HG03439 (cell line): ENCODE results near the gene CELF2.

Experiments
- ATAC-seq: cut with Tn5 transposase; IDR thresholded peaks from one replicate; pipeline ENCODE4 v1.9.1; 2021; ENCODE audit warnings: mild to moderate bottlenecking, moderate library complexity; ENCODE audit not compliant: unreplicated experiment

Gene CELF2

DNA sequence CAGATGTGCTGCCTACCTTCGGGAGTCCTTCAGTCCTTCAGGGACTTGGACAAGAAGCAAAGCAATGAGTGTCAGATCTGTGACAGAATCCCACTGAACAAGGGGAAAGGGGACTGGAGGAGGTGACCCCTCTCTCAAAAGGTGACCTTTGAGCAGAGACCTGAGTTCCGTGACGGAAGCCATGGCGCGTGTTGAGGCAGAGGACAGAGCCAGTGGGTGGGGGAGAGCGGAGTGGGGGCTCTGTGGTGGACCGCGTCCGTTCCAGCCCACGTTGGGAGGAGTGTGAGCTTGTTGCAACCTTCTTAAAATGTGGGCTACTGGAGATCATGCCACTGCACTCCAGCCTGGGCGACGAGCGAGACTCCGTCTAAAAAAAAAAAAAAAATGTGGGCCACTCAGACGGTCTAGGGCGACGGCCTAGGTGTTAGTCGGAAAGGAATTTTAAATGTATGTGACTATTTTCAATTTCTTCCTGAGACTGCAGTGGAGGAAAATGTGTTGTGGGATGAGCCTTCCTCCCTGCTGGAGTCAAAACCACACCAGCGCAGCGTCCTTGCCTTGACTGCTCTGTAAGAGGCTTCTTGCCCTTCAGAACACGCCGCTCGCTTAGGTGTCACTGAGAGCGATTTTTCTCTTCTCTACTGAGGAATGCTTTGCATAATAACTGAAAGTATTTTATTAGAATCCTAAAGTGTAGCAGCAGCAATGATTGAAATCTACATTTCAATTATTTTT is 272.7 kb downstream of the CELF2 start:
- no peak for ATAC-seq

DNA sequence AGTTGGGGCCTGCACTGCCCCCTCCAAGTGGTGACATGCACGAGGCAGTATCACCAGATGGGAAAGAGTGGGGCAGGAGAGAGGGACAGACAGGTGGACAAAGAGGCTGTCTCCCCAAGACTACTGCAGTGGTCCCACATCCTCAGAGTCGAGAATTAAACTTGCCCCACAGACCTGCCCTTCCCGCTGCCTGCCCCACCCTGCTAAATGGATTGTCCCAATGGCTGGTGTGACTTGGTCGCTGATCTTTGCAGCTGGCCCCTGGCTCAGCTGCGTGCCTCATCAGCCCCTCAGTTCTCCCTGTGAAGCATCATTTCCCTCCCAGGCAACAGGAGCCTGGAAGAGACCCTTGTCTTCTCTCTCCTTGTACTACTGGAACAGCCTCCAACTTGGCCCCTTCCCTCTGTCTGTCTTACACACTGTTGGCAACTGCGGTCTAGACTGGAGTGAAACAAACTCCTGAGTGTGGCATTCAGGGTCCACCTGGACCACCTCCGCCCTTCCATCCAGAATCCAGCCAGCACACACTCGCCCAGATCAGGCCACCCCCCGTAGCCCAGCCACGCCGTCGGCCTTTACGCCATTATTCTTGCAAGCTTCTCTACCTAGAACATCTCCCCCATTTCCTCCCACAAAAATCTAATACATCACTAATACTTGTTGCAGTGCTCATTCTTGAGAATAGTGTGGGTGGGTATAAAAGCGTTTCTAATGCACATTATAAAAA is 275.1 kb downstream of the CELF2 start:
- ATAC-seq: no peak

DNA sequence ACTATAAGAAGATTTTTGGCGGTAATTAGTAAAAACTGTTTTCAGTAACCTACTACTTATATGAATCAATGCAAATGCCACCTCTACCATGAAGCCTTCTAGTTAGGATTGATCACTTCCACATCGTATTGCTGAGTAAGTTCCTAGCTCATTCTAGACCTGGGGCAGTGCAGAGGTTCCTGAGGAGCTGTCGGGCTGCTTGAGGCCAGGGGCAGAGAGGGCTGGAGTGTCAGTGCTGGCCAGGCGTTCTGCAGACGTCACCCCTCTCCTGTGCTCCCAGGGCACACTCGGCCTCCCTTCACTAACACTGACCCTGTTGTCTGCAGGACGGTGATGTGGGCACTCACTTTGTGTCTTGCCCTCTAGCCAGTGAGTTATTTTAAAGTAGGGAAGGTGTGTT is 275.7 kb downstream of the CELF2 start:
- no peak for ATAC-seq

DNA sequence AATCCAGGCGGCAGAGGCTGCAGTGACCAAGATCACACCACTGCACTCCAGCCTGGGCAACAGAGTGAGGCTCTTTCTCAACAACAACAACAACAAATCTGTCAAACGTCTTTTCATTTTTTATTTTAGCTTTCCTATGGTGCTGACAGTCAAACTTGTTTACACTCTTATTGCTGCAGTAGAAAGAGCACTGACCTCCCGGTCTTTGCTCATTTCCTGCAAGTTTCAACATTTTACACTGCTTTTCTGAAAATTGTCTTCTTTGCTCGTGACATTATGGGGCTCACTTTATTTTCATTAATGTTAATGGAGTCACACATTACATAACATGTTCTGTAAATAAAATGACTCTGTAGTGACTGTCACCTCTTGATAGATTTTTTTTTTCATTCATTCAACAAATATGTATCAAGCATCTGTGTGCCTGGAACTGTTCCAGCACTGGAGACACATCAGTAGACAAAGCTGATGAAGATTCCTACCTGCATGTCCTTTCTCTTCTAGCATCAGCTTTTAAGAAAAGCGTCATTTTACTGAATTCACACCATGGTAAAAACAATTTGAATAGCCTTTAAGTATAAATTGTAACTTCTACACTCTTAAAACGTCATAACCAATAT is 277.3 kb downstream of the CELF2 start:
- no peak for ATAC-seq

DNA sequence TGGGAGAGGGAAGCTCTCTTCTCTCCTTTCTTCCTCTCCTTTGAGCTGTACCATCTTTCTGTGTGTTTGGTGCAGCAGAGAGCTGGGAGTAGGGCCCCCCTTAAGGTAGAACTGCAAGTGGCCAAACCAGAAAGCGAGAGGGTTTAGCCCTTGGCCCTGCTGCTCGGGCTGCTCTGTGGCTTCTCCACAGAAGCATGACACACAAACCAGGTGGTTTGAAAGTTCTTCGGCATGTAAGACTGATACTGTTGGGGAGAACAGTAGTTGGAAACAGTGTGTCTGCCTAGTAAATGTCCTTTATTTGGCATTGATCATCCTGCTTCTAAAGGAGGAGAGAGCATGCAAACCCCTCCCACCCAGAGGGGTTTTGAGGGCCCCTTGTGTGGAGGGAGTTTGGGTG is 277.8 kb downstream of the CELF2 start:
- no peak for ATAC-seq

DNA sequence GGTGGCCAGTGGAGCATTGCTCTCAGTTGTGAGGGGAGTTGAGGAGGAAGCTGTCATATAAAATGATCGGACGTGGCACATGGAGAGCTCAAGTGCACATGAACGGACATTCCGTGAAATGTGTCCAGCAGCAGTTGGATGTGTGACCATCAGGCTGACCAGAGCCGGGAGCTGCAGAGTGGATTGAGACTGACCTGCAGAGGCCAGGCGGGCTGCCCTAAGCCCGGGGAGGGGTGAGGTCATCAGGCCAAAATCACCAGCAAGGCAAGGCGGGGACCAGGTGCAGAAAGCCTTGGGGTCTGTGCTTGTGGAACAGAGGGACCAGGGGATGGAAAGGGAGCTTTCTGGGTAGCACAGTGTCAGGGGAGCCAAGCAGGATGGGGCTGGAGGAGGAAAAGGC is 279.5 kb downstream of the CELF2 start:
- ATAC-seq: no peak

DNA sequence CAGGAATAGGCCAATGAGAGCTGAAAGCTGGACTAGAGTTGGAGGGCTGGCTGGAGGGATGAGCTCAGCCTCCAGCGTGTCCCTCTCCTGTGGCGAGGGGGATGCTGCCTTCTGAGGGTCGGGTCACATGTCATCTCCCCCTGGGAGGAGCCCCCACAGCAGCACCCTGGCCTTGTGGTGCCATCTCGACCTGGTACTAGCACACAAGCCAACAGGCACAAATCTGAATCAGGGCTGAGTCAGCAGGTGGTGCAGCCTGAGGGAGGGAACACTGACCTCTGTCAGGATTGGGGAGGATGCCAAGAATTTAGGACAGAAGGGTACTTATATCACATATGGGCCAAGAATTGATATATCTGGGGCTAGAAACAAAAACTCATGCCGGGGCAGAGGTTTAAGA is 280.4 kb downstream of the CELF2 start:
- ATAC-seq: no peak

DNA sequence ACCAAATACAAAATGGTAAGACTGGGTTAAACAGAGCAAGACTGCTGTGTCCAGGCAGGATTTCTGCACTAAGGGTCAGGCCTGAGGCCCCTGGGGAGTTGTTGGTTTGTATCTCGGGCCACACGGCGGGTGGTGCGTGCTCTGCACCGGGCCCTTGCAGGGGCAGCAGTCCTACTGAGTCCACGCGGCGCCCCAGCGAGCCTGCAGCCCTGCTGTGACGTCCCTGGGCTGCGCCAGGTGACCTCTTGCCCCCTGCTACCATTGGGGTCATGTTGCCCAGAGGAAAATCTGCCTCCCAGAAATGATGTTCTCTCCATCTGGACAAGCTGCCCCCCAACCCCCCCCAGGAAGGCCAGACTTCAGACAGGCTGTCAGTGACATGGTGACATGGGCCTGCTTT is 281.5 kb downstream of the CELF2 start:
- ATAC-seq: no peak

DNA sequence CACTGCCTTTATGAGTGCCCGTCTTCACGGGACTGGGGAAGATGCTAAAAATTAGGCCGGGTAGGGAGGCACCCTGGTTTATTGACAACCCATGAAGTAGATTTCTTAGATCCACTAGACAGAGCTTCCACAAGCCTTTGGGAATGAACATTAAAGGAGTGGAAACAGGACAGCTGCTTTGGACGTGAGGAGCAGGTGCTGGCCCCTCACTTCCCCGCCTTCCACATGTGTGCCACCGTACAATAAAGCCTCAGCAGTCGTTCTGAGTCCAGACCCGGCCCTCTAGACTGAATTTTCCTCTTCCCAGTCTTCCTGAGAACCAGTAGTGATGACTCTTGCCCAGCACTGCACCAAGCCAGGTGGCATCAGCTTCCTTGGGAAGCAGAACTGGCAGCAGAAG is 282.4 kb downstream of the CELF2 start:
- ATAC-seq: no peak

DNA sequence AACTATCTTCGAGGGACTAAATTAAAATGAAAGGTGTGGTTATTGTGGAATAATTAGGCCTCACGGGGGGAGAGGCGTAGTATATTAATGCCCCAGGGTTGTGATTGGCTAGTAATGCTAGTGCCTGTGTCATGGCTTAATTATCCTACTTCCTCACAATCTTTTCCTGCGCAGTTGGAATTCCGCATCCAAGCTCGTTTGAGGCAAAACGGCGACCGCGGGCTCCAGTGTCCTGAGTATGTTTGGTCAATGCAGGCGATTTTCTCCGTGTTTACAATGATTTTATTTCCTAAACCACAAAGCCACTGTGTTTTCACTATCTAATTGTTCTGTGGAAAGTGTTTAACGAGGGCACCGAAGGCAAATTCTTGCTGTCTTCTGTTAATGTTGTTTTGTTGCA is 282.9 kb downstream of the CELF2 start:
- ATAC-seq: no peak

DNA sequence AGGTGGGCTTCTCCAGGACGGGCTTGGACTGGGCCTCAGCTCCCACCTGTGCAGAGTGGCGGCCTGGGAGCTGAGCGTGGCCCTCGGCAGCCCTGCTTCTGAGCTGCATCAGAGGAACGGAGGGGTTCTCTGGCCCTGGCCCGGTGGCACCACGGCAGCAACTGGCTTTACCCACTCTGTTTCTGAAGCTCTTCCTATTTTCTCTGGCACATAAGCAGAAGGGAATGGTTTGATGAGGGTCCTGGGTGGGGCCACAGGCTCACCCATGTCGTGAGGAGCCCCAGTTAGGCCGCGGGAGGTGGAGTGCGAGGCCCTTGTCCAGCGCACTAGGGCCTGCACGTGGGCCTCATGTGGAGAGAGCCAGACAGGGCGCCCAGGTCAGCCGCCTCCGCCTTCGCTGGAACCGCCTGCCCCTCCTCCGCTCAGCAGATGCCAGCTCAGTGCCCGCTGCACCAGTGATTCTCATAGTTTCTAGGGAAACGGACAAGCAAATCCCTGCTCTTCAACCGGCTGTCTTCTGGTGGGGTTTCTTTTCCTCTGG is 284.0 kb downstream of the CELF2 start:
- no peak for ATAC-seq

DNA sequence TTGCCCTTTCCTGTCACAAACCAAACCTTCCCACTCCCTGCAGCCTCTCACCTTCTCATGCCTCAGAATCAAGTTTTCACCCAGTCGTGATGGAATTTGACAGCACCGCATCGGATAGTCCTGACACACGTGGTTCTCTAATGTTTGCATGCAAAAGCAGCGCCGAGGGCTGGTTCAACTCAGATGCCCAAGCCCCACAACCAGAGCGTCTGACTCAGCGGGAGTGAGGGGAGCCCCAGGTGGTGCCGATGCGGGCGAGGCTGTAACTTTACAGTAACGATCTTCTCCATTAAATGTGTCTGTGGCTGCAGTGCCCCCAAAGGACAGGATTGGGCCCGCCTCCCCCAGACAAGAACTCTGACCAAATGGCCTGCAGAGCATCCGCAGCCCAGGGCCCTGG is 284.5 kb downstream of the CELF2 start:
- ATAC-seq: no peak

DNA sequence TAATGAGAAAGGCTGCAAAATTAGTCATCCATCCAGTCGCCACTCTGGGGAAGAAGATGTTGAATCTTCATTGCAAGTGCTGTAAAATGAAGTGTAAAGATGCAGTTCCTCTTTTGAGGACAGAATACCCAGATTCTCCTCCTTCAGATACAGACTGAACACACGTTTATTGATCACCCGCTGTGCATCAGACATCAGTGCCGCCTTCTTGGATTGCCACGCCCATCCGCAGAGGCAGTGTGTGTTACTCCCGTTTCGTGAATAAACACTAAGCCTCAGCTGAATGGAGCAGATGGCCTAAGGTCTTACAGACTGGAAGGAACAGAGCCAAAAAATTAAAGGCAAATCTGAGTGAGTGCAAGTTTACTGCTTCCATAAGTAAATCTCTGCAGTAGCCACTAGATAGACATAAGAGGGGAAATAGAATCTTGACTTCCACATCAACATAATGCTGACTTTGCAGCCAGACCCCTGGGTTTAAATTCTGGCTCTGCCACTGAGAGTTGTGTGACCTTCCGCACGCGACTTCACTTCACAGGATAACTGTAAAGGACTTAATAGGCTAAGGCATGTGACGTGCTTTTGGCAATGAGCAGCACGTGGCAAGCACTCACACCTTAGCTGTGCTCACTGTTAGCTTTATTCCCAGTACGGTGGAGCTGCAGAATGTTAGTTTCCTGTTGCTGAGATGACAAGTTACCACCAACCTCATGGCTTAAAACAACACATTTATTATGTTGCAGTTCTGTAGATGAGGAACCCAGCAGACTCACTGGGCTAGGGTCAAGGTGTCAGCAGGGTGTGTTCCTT is 285.9 kb downstream of the CELF2 start:
- ATAC-seq: no peak

DNA sequence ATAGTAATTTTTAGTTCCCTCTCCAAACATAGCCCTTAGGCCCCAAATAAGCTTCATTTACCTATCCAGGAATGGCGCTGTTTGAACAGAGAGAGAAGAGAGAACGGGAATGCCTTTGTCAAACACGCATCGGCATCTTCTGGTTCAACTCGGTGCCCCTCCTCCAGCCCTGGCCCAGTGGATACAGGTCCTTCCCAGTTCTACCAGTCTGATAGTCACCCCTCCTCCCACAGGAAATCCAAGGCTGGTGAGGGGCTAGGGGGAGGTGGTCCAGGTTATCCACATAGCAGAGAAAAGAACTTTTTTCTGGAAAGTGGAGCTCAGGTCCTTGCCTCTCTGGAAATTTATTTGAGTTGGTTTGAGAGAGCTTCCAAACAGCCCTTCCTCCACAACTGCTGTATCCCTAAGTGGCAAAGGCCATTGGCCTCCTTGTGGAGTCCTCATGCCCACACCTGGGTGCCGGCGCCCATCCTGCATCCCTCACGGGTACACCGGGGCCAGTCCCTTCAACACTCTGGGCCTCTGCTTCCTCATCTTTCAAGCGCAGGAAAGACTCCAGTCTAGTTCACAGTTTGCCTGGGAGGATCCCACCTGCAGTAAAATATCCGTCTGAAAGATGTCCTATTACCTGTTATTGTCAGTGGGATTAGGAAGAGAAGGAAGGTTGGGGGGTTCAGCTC is 287.4 kb downstream of the CELF2 start:
- ATAC-seq: no peak

DNA sequence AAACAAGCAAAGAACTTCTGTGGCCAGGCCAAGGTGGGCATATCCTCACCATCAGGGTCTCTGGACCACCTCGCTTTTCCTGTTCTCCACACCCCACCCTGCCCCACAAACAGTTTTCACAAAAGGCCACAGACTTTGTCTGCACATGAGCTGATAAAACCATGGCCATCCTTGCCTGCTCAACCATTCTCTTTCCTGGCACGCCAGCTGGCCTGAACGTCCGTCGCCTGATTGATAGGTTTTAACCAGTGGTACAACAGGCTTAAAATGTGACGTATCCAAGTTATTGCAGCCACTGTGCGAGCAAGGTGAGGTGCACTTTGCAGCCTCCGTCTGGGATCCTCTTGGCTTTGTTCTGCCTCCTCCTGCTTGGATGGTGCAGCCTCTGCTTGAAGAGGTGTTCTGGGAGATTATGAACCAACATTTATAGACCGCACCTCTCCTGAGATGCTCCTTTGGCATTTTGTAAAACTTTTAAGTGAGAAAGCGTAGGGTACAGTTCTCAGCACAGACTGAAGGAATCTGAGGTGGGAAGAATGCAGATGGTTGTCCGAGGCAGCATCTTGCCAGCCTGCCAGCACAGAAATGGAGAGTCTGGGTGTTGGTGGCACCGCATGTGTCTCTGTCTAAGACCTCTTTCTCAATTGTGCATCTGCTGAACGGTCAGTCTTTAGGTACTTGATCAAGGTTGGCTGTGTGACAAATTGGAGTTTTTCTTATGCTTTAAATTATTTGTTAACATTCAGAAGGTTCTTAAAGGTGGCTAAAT is 288.3 kb downstream of the CELF2 start:
- ATAC-seq: no peak

DNA sequence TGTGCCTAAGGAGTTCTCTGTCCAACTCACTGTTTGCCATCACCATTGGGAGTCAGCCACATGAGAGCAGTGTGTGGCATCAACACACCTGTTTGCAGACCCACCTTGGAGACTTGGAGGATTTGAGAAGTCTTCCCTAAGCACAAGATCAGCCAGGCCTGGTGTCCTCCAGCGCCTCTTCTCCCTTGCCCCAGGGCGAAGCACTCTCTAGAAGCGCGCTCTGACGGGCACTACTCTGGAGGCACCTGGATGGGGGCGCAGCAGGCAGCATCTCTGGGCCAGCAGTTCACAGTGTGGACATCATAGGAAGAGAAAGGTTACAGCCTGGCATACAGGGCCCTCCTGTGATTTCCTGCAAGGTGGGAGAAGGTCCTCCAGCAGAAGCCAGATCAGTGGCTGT is 289.3 kb downstream of the CELF2 start:
- no peak for ATAC-seq

DNA sequence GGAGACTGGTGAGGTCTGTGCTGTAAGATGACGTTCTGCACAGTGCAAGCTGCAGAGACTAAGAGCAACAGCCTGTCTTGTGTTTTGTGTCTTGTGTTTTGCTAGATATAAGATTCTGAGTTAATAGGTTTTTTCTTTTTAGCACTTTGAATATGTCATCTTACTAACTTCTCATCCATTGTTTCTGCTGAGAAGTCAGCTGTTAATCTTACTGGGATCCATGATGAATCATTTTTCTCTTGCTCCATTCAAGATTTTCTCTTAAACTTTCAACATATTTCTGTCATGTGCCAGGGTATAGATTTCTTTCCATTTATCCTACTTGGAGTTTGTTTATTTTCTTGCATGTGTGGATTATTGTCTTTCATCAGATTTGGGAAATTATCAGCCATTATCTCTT is 290.3 kb downstream of the CELF2 start:
- ATAC-seq: no peak

DNA sequence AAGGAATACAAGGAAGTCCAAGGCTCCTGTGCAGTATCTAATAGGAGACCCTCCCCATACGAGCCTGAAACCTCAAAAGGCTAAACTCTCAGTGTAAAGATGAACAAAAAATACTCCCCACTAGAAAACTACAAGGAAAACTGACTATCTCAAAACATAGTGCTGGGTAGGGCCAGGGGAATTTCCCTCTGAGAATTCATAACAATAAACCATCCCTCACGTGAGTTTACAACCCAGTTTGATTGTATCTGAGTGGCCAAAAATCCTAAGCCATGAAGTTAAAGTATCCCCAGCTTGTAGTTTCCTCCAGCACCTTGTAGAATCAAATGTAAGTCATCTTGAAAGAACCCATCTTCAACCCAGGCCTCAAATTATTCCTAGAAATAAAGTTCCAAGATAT is 293.4 kb downstream of the CELF2 start:
- no peak for ATAC-seq

DNA sequence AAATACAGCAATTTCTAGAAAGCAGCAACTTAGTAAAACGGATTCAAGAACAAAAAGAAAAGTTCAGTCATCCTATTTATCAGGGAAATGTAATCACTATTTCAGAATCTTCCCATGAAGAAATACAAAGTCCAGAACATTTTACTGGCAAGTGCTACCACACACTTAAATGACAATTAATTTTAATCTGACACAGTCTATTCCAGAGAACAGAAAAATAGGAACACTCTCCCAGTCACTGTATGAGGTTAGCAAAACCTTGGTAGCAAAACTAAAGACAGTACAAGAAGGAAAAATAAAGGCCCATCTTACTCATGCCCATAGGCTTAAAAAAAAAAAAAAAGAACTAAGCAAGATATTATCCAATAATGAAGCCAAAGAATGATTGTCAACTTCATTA is 295.8 kb downstream of the CELF2 start:
- ATAC-seq: no peak
